ENCODE data around the gene RXFP1.

The RXFP1 gene

DNA sequence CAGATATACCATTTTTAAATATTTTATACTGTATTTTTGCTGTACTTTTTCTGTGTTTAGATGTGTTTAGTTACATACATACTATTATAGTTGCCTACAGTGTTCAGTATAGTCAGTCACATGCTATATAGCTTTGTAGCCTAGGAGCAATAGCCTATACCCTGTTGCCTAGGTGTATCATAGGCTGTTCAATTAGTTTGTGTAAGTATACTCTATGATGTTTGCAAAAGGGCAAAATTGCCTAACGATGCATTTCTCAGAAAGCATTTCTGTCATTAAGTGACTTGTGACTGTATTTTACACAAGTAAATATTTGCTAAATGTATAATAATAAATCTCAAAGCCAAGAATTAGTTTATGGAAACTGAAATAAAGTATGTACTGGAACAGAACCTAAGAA lies 159.9 kb downstream of the RXFP1 start:
- no peak overlapping the region for H3K27ac ChIP-seq (ENCODE audit: low read depth, low read length)
- H3K9me2 ChIP-seq (replicated peaks; ENCODE audit: control insufficient read depth, low read length): no peaks in the 10 kb centered on the region
- H3K4me3 ChIP-seq (ENCODE audit: low read length): no peak overlapping the region
- no peaks in the 10 kb centered on the region for H4K20me1 ChIP-seq (ENCODE audit: control insufficient read depth, insufficient read depth, low read depth, low read length)
- no peak overlapping the region for H3K4me2 ChIP-seq (ENCODE audit: low read length)
- no peaks in the 10 kb centered on the region for H3K4me1 ChIP-seq (ENCODE audit: control insufficient read depth, low read length)
- TF ChIP-seq EZH2phosphoT487 (IDR thresholded peaks at IDR 0.05; ENCODE audit: borderline replicate concordance, low read length) (no peak), CTCF (IDR thresholded peaks at IDR 0.05; ENCODE audit: low read depth, low read length, poor library complexity, severe bottlenecking) (no peak)
- H3K79me2 ChIP-seq (ENCODE audit: control insufficient read depth, low read length): no peaks in the 10 kb centered on the region
- no peaks in the 10 kb centered on the region for H3K9me3 ChIP-seq (ENCODE audit: control insufficient read depth, insufficient read depth, low read length)
- no peaks in the 10 kb centered on the region for H3K36me3 ChIP-seq (ENCODE audit: control insufficient read depth, low read length)
- H3K27me3 ChIP-seq (ENCODE audit: control insufficient read depth, low read length): no peaks in the 10 kb centered on the region
- H3F3A ChIP-seq (ENCODE audit: control insufficient read depth, insufficient read depth): no peaks in the 10 kb centered on the region

- no peak for TF ChIP-seq EZH2phosphoT487 (IDR thresholded peaks at IDR 0.05; ENCODE audit: borderline replicate concordance, low read length)
- TF ChIP-seq CTCF (IDR thresholded peaks at IDR 0.05; ENCODE audit: low read depth, low read length, poor library complexity, severe bottlenecking): no peak
- Histone ChIP-seq H3K9me2 (replicated peaks; ENCODE audit: control insufficient read depth, low read length) (no peaks in the 10 kb centered on the region), H3K27ac (ENCODE audit: low read depth, low read length) (no peak overlapping the region), H3K4me3 (ENCODE audit: low read length) (no peak overlapping the region), H4K20me1 (ENCODE audit: control insufficient read depth, insufficient read depth, low read depth, low read length) (no peaks in the 10 kb centered on the region), H3K9me3 (ENCODE audit: control insufficient read depth, insufficient read depth, low read length) (no peaks in the 10 kb centered on the region), H3K36me3 (ENCODE audit: control insufficient read depth, low read length) (no peaks in the 10 kb centered on the region), H3K79me2 (ENCODE audit: control insufficient read depth, low read length) (no peaks in the 10 kb centered on the region), H3F3A (ENCODE audit: control insufficient read depth, insufficient read depth) (no peaks in the 10 kb centered on the region), H3K4me2 (ENCODE audit: low read length) (no peak overlapping the region), H3K27me3 (ENCODE audit: control insufficient read depth, low read length) (no peaks in the 10 kb centered on the region), H3K4me1 (ENCODE audit: control insufficient read depth, low read length) (no peaks in the 10 kb centered on the region)
These were observed 160.4 kb downstream of the RXFP1 start for GRCh38 chr4:158682066-158682465.

GRCh38 chr4:158688813-158689212 lies 167.1 kb downstream of the RXFP1 start:
- no peak overlapping the region for H3K4me2 ChIP-seq (ENCODE audit: low read length)
- no peaks in the 10 kb centered on the region for H3K79me2 ChIP-seq (ENCODE audit: control insufficient read depth, low read length)
- no peak for TF ChIP-seq EZH2phosphoT487 (IDR thresholded peaks at IDR 0.05; ENCODE audit: borderline replicate concordance, low read length)
- no peak for TF ChIP-seq CTCF (IDR thresholded peaks at IDR 0.05; ENCODE audit: low read depth, low read length, poor library complexity, severe bottlenecking)
- no peaks in the 10 kb centered on the region for H4K20me1 ChIP-seq (ENCODE audit: control insufficient read depth, insufficient read depth, low read depth, low read length)
- no peaks in the 10 kb centered on the region for H3K9me2 ChIP-seq (replicated peaks; ENCODE audit: control insufficient read depth, low read length)
- H3K36me3 ChIP-seq (ENCODE audit: control insufficient read depth, low read length): no peaks in the 10 kb centered on the region
- no peaks in the 10 kb centered on the region for H3K27me3 ChIP-seq (ENCODE audit: control insufficient read depth, low read length)
- no peaks in the 10 kb centered on the region for H3K9me3 ChIP-seq (ENCODE audit: control insufficient read depth, insufficient read depth, low read length)
- H3K4me1 ChIP-seq (ENCODE audit: control insufficient read depth, low read length): no peaks in the 10 kb centered on the region
- H3K27ac ChIP-seq (ENCODE audit: low read depth, low read length): no peak overlapping the region
- H3K4me3 ChIP-seq (ENCODE audit: low read length): no peak overlapping the region
- no peaks in the 10 kb centered on the region for H3F3A ChIP-seq (ENCODE audit: control insufficient read depth, insufficient read depth)

All from DOHH2 (cell line).